Activated CD4-positive, alpha-beta memory T cell treated with anti-CD3 and anti-CD28 coated beads for 36 hours (primary cell): Measurements from ENCODE around the gene AKAP1. TPM values are rescaled to one million over a fixed set of nuclear protein-coding genes. Genes with fewer than 3 reads are reported as not detected.
A peak's percentile ranks its signal among the peaks of the same experiment; 100 is the strongest.

ENCODE experiments used
- CTCF ChIA-PET: fragments of 350-600 bp; sonication (Branson Sonifier 250); formaldehyde crosslinking; loops from one replicate; lab custom pipeline; 2021; ENCODE audit warnings: antibody characterized with exemption, inconsistent platforms; lab: Charles Lee
- POLR2A ChIA-PET: fragments of 350-600 bp; sonication (Branson Sonifier 250); formaldehyde crosslinking; loops from one replicate; lab custom pipeline; 2021; ENCODE audit warnings: antibody characterized with exemption; lab: Charles Lee
- DNase-seq: peaks from one replicate; pipeline ENCODE4 v3.0.0-alpha.2; 2020
- H3K27ac Mint-ChIP-seq: one replicate; pipeline ENCODE4 v1.8.0; 2021; ENCODE audit warnings: mixed read lengths
- H3K27me3 Mint-ChIP-seq: one replicate; pipeline ENCODE4 v1.8.0; 2021; ENCODE audit warnings: mixed read lengths
- H3K36me3 Mint-ChIP-seq: one replicate; pipeline ENCODE4 v1.8.0; 2021; ENCODE audit warnings: mixed read lengths
- H3K4me1 Mint-ChIP-seq: one replicate; pipeline ENCODE4 v1.8.0; 2021; ENCODE audit warnings: low read depth, mixed read lengths
- H3K4me3 Mint-ChIP-seq: one replicate; pipeline ENCODE4 v1.8.0; 2021; ENCODE audit warnings: mild to moderate bottlenecking, mixed read lengths
- H3K9me3 Mint-ChIP-seq: one replicate; pipeline ENCODE4 v1.8.0; 2021; ENCODE audit warnings: mixed read lengths
- intact Hi-C: fragments of 100-400 bp; cut with micrococcal nuclease; formaldehyde crosslinking; loops from one replicate; pipeline ENCODE4 v1.15.1; 2023
- total RNA-seq, 2 experiments: library from RNA; stranded (reverse); gene quantifications; one replicate each; pipeline ENCODE4 v1.2.3, GENCODE V29; 2021

The AKAP1 gene
- total RNA-seq, 2 experiments from 2014 or later = 24.5 to 30.8 TPM

DNA sequence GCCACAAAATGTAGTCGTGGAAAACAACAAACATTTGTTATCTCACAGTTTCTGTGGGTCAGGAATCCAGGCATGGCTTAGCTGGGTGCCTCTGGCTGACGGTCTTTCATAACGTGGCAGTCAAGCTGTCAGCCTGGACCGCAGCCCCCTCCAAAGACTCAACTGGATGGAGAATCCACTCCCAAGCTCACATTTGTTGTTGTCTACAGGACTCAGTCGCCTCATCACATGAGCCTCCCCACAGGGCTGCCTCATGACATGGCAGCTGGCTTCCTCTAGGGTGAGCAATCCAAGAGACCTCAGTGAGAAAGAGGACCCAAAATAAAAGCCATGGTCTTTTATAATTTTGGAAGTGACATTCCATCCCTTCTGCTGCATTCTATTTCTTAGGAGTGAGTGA, 34.7 kb upstream of the AKAP1 start:
- Mint-ChIP-seq H3K36me3 (no peaks in the 10 kb centered on the region), H3K4me1 (peaks cover 17% of the 10 kb centered on the region), H3K27ac (no peak overlapping the region), H3K9me3 (no peaks in the 10 kb centered on the region), H3K27me3 (peaks cover 23% of the 10 kb centered on the region), H3K4me3 (no peak overlapping the region)
- CTCF ChIA-PET = no interaction called here
- POLR2A ChIA-PET = no interaction called here
- DNase-seq = no peak
- intact Hi-C loops = no loop called here

DNA sequence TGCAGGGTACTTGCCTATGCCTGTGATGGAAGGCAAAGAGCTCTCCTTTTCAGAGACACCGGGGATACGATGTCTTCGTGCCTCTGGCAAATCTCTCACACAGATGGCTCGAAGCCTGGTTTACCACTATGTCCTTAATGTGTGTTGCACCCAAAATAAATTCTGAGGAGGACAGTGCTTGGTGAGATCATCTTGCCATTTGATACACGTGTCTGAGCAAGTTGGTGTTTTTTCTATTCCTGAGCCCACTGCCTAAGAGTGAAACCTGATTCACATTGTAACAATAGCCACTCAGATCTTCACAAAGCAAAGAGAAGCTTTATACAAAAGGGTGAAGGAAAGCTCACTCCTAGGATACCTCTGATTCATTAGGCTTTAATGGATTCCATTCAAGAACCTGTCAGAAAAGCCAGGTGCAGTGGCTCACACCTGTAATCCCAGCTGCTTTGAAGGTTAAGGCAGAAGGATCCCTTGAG, 33.1 kb upstream of the AKAP1 start:
- POLR2A ChIA-PET = no interaction called here
- intact Hi-C loops = no loop called here

DNA sequence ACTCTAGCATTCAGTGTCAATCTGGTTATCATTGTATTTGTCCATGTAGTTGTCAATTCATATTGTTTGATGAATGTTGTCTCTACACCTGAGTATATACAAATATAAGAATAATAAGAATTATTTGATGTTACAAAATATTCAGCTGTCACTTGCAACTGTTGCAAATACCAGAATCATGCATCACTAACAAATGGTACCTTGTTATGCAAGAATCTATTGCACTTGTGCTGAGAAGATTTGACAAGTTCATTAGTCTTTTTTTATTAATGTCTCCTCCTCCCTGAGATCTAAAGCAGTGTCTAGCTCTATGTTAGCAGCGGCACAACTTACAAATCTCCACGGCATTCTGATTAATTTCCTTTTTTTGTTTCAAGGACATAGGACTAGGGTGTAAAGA, 22.2 kb upstream of the AKAP1 start:
- CTCF ChIA-PET = interaction anchor here (0.8 kb wide), 1 partner anchor 20 kb away, joined by 3 read pairs; no protein-coding TSS in a partner anchor
- no peaks in the 10 kb centered on the region for H3K36me3 Mint-ChIP-seq
- POLR2A ChIA-PET = interaction anchor here (0.6 kb wide), 1 partner anchor 39 kb away, joined by 5 read pairs; no protein-coding TSS in a partner anchor
- no peak overlapping the region for H3K27ac Mint-ChIP-seq
- DNase-seq = no peak
- peaks cover 3% of the 10 kb centered on the region for H3K27me3 Mint-ChIP-seq
- H3K4me1 Mint-ChIP-seq = no peaks in the 10 kb centered on the region
- intact Hi-C loops = no loop called here
- H3K9me3 Mint-ChIP-seq = no peaks in the 10 kb centered on the region
- H3K4me3 Mint-ChIP-seq = no peak overlapping the region

More for the DNA sequence above, 33.1 kb upstream of the AKAP1 start:
- CTCF ChIA-PET = no interaction called here
- Mint-ChIP-seq H3K27me3 (peaks cover 11% of the 10 kb centered on the region), H3K4me1 (peaks cover 6% of the 10 kb centered on the region), H3K4me3 (no peak overlapping the region), H3K9me3 (no peaks in the 10 kb centered on the region), H3K27ac (no peak overlapping the region), H3K36me3 (no peaks in the 10 kb centered on the region)
- no peak for DNase-seq

DNA sequence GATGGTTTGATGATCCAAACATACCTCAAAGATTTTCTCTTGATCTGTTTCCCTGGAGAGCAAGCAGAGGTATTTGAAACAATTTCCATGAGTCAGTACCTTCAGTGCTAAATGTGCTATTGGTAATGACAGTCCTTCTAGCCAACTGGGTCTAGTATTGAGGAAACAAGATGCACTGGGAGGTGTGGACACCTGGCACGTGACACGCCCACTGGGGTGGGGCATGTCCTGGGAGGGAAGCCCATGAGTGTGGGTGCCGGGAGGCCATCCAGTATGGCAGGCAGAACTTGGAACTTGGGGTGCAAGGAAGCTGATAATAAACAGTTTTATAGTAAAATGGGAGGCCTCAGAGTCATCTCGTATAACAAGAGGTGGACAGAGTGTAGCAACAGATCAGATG, 17.9 kb upstream of the AKAP1 start:
- no peaks in the 10 kb centered on the region for H3K4me1 Mint-ChIP-seq
- no peak overlapping the region for H3K4me3 Mint-ChIP-seq

DNA sequence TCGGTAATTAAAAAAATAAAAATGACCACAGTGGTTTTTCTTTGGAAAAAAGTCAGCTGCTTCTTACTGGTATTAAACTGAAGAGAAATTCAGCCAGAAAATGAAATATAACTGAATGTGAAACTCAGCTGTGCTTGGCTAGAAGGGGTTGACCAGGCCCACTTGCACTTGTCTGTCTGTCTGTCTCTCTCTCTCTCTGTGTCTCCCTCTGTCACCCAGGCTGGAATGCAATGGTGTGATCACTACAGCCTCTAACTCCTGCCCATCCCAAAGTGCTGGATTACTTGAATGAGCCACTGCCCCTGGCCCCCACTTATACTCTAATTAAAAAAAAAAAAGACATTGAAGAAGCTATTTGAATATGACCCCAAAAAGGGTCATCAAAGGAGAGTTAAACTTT, 17.3 kb upstream of the AKAP1 start:
- Mint-ChIP-seq H3K4me3 (no peak overlapping the region), H3K36me3 (no peaks in the 10 kb centered on the region), H3K9me3 (no peaks in the 10 kb centered on the region), H3K27me3 (peaks cover 3% of the 10 kb centered on the region), H3K4me1 (no peaks in the 10 kb centered on the region), H3K27ac (no peak overlapping the region)
- POLR2A ChIA-PET = no interaction called here
- DNase-seq = no peak
- CTCF ChIA-PET = no interaction called here
- intact Hi-C loops = no loop called here

More for the DNA sequence above, 17.9 kb upstream of the AKAP1 start:
- Mint-ChIP-seq H3K27ac (no peak overlapping the region), H3K9me3 (no peaks in the 10 kb centered on the region), H3K27me3 (peaks cover 3% of the 10 kb centered on the region), H3K36me3 (no peaks in the 10 kb centered on the region)
- ChIA-PET CTCF (no interaction called here), POLR2A (no interaction called here)
- intact Hi-C loops = no loop called here
- DNase-seq = no peak

DNA sequence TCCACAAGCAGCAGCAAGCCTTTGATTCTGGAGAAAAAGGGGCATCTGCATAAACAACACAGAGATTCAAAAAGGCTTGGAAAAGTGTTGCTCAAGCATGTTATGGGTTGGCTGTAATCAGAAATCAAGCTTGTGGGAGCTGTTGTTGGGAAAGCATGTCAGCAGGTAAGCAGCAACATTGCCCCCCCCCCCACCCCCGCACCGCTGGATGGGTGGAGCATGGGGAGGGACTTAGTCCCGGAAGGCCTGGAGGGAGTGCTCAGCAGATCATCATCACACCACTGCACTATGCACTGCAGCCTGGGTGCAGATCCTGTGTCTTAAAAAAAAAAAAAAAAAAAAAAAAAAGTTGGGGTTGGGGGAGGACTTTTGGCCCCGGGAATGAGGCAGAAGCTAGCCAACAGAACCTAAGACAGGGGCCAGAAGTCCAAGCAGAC, 16.8 kb upstream of the AKAP1 start:
- CTCF ChIA-PET = no interaction called here
- Mint-ChIP-seq H3K36me3 (no peaks in the 10 kb centered on the region), H3K27me3 (peaks cover 3% of the 10 kb centered on the region), H3K27ac (no peak overlapping the region), H3K4me3 (no peak overlapping the region), H3K4me1 (no peaks in the 10 kb centered on the region), H3K9me3 (no peaks in the 10 kb centered on the region)
- intact Hi-C loops = no loop called here
- DNase-seq = peak; percentile 34
- POLR2A ChIA-PET = no interaction called here

DNA sequence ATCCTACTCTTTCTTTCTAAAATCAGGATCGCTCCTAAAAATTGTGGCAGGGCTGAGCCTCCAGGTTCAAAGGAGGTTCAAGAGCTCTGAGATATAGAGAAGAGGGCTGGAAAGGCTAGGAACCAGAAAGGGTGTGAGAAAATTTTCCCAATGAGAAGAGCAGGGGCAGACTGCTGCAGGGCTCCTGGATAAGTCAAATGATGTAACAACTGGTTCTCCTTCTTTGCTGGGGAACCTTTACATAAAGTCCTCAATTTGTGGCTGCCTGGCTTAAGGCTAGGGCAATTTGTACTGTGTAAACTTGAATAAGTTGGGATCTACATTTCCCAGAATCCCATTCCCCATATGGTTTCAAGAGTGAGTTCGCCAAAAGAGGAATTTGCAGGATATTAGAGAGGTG, 16.3 kb upstream of the AKAP1 start:
- no peaks in the 10 kb centered on the region for H3K36me3 Mint-ChIP-seq
- no peak overlapping the region for H3K27ac Mint-ChIP-seq
- H3K4me1 Mint-ChIP-seq = no peaks in the 10 kb centered on the region
- H3K27me3 Mint-ChIP-seq = peaks cover 3% of the 10 kb centered on the region
- no peak for DNase-seq
- CTCF ChIA-PET = no interaction called here
- no peak overlapping the region for H3K4me3 Mint-ChIP-seq
- POLR2A ChIA-PET = no interaction called here
- intact Hi-C loops = no loop called here
- H3K9me3 Mint-ChIP-seq = no peaks in the 10 kb centered on the region

DNA sequence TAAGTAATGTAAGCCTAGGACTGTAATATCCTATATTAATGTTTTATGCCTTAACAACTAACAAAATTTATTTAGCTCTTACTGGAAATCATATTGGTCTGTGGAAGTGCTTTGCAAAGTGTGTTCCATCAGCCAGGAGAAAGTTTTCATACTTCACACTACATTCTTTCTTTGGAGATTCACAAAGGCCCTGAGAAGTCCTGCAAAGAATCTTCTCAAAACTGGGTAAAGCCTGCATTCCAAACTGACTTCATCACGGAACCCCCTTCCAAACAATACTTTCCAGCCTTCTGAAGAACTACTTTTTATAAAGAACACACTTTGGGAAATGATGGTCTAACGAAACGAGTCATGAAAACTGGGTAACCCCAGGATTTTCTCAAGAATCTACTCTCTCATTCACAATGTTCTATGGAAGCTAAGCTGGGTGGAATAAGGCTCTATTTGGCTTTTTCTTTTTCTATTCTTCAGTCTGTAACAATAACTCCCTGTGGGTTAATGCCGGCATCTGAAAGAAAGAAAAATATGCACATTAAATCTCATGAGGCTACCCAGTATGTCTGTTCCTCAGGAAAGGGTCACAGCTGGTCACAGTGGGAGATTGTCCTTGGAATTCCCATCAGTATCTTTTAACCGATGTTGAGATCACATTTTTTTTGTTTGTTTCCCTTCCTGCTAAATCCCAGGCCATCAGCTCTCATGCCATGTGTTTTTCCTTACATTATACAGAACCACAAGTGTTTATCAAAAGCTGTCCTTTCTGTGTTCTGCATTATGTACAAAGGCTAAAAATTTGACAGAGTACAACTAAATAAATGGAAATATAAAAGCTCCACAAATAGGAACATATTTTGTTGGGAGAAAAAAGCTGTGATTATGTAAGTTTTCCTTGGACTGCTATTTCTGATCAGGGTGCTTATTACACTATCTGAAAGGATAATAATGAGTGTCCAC, 12.8 kb upstream of the AKAP1 start:
- no peak overlapping the region for H3K27ac Mint-ChIP-seq
- DNase-seq = no peak
- no peaks in the 10 kb centered on the region for H3K4me1 Mint-ChIP-seq
- ChIA-PET CTCF (interaction anchor here (0.8 to 1.3 kb wide), 3 partner anchors 12 to 600 kb away, joined by 3 to 4 read pairs (median 4); partner anchors contain the start of gene AKAP1), POLR2A (interaction anchor here (1.5 kb wide), 1 partner anchor 12 kb away, joined by 4 read pairs; no protein-coding TSS in a partner anchor)
- no peak overlapping the region for H3K4me3 Mint-ChIP-seq
- no peaks in the 10 kb centered on the region for H3K36me3 Mint-ChIP-seq
- H3K27me3 Mint-ChIP-seq = peaks cover 2% of the 10 kb centered on the region
- intact Hi-C loops = no loop called here
- H3K9me3 Mint-ChIP-seq = no peaks in the 10 kb centered on the region

DNA sequence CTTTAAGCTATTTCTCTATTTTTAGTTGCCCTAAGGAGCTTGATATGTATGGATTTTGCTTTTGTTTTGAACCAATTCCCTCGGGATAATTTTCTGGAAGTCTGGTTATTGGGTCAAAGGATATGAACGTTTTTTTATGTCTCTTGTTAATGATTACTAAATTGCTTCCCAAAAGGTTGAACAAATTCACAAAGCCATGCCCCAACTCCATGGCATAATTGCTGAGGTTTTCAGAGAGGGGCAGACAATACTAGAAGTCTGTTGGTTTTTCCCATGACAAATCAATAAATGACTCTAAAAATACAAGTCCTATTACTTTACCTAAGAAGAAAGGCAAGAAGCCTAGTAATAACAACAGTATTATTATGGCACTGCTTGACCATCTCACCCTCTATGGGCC, 11.4 kb upstream of the AKAP1 start:
- DNase-seq = no peak
- ChIA-PET POLR2A (interaction anchor here (1.5 kb wide), 1 partner anchor 11 kb away, joined by 4 read pairs; no protein-coding TSS in a partner anchor), CTCF (no interaction called here)
- Mint-ChIP-seq H3K4me1 (no peaks in the 10 kb centered on the region), H3K4me3 (no peak overlapping the region), H3K27me3 (peaks cover 2% of the 10 kb centered on the region), H3K9me3 (no peaks in the 10 kb centered on the region), H3K36me3 (no peaks in the 10 kb centered on the region), H3K27ac (no peak overlapping the region)
- intact Hi-C loops = no loop called here

DNA sequence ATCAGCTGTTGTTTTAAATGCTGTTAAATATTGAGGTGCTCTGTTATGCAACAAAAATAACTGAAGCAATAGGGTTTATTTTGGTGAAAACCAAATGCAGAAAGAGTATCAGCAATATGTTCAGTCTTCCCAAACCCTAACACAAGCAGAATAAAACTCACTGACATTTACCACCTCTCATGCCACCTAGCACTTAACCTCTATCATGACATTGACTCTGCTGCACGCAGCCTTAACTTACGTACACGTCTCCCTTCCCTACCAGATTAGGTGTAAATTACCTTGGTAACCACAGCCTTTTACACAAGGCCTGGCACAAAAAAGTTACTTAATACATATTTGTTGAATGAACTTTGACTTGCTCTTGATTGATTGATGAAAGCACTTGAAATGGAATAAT, 9.9 kb upstream of the AKAP1 start:
- DNase-seq = no peak
- Mint-ChIP-seq H3K27me3 (peaks cover 2% of the 10 kb centered on the region), H3K27ac (no peak overlapping the region), H3K36me3 (no peaks in the 10 kb centered on the region), H3K4me1 (no peaks in the 10 kb centered on the region), H3K9me3 (no peaks in the 10 kb centered on the region), H3K4me3 (no peak overlapping the region)
- intact Hi-C loops = no loop called here
- ChIA-PET POLR2A (no interaction called here), CTCF (no interaction called here)

DNA sequence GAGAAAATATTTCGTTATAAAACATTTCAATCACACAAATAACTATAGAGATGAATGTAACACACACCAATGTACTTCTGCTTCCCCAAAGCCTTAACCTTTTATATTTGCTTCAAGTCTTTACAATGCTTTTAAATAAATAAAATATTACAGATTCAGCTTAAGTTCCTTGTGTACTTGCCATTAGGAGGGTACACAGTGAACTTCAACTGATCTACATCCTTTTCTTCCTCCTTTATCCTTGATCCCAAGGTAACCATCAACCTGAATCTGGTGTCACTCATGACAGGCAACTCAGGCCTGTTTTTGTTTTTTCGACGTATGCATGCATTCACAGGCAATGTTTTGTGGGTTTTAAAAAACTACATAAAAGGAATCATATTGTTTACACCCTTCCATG, 9.3 kb upstream of the AKAP1 start:
- ChIA-PET POLR2A (no interaction called here), CTCF (no interaction called here)
- no peaks in the 10 kb centered on the region for H3K9me3 Mint-ChIP-seq
- H3K27ac Mint-ChIP-seq = no peak overlapping the region
- H3K4me1 Mint-ChIP-seq = peaks cover 3% of the 10 kb centered on the region
- H3K4me3 Mint-ChIP-seq = no peak overlapping the region
- intact Hi-C loops = no loop called here
- DNase-seq = no peak
- peaks cover 2% of the 10 kb centered on the region for H3K27me3 Mint-ChIP-seq
- no peaks in the 10 kb centered on the region for H3K36me3 Mint-ChIP-seq

DNA sequence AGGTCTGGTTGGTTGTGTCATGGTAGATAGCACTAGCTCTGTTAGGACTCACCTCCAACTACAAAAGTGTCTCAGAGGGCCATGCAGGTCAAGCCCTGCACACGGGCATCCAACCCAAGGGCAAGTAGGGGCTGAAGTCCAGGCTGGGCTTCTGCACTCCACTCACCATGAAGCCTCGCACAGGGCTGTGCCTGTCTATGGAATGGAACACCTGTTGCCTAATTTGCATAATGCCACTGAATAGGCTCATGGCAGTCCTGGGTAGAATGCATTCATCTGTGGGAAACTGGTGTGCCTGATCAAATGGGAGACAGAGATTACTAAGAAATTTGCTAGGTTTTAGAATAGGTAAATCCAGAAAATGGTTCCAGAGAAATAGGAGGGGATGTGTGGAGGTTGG, 8.0 kb upstream of the AKAP1 start:
- no peak overlapping the region for H3K27ac Mint-ChIP-seq
- H3K36me3 Mint-ChIP-seq = no peaks in the 10 kb centered on the region
- CTCF ChIA-PET = no interaction called here
- intact Hi-C loops = no loop called here
- DNase-seq = no peak
- H3K27me3 Mint-ChIP-seq = peaks cover 2% of the 10 kb centered on the region
- no peaks in the 10 kb centered on the region for H3K9me3 Mint-ChIP-seq
- H3K4me1 Mint-ChIP-seq = peaks cover 7% of the 10 kb centered on the region
- no peak overlapping the region for H3K4me3 Mint-ChIP-seq
- POLR2A ChIA-PET = no interaction called here
